ENCODE measurements around the gene DLGAP5.

The DLGAP5 gene

DNA sequence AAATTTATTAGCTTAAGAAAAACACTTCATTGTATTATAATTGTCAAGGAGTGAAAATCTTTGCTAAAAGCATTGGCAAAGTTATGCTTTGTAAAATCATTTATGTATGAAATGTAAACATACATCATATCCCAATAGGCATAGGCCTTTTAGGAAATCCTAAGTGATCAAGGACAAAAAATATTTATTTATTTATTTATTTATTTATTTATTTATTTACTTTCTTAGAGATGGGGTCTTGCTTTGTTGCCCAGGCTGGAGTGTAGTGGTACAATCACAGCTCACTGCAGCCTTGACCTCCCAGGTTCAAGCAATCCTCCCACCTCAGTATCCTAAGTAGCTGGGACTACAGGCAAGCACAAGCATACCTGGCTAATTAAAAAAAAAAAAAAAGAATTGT is 32.0 kb upstream of the DLGAP5 start:
- no peaks in the 10 kb centered on the region for H3K36me3 ChIP-seq (replicated peaks; ENCODE audit: insufficient read depth, low read length)
- no peaks in the 10 kb centered on the region for H4K20me1 ChIP-seq (ENCODE audit: insufficient read depth, low read length)
- H3K4me1 ChIP-seq (ENCODE audit: low read length), result no peaks in the 10 kb centered on the region
- no peaks in the 10 kb centered on the region for H3K9me3 ChIP-seq (replicated peaks; ENCODE audit: insufficient read depth, low read length)
- DNase-seq, result no peak
- no peaks in the 10 kb centered on the region for H3F3A ChIP-seq (ENCODE audit: insufficient read depth, low read length)
- H3K27me3 ChIP-seq (replicated peaks; ENCODE audit: insufficient read depth, low read length), result no peaks in the 10 kb centered on the region
- H3K4me2 ChIP-seq (ENCODE audit: low read depth, low read length), result no peak overlapping the region
- no peak overlapping the region for H2AFZ ChIP-seq (ENCODE audit: low read length)
- H3K9me2 ChIP-seq (replicated peaks; ENCODE audit: insufficient read depth, low read length), result no peaks in the 10 kb centered on the region
- H3K9ac ChIP-seq (ENCODE audit: low read length), result no peak overlapping the region
- no peak overlapping the region for H3K4me3 ChIP-seq (ENCODE audit: low read length)
- TF ChIP-seq EZH2 (optimal IDR thresholded peaks at IDR 0.05; ENCODE audit: low read depth, low read length), result no peak
- no peak for TF ChIP-seq EZH2phosphoT487 (IDR thresholded peaks at IDR 0.05; ENCODE audit: low read length)
- TF ChIP-seq, protein P1, sequence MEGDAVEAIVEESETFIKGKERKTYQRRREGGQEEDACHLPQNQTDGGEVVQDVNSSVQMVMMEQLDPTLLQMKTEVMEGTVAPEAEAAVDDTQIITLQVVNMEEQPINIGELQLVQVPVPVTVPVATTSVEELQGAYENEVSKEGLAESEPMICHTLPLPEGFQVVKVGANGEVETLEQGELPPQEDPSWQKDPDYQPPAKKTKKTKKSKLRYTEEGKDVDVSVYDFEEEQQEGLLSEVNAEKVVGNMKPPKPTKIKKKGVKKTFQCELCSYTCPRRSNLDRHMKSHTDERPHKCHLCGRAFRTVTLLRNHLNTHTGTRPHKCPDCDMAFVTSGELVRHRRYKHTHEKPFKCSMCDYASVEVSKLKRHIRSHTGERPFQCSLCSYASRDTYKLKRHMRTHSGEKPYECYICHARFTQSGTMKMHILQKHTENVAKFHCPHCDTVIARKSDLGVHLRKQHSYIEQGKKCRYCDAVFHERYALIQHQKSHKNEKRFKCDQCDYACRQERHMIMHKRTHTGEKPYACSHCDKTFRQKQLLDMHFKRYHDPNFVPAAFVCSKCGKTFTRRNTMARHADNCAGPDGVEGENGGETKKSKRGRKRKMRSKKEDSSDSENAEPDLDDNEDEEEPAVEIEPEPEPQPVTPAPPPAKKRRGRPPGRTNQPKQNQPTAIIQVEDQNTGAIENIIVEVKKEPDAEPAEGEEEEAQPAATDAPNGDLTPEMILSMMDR (IDR thresholded peaks at IDR 0.05; ENCODE audit: low read length), result no peak
- no peak overlapping the region for H3K27ac ChIP-seq (ENCODE audit: low read length)
- no peaks in the 10 kb centered on the region for H3K79me2 ChIP-seq (ENCODE audit: low read length)

- Histone ChIP-seq H3K4me3 (ENCODE audit: low read length) (no peak overlapping the region), H4K20me1 (ENCODE audit: insufficient read depth, low read length) (no peaks in the 10 kb centered on the region), H3K27ac (ENCODE audit: low read length) (no peak overlapping the region), H3K4me1 (ENCODE audit: low read length) (no peaks in the 10 kb centered on the region), H2AFZ (ENCODE audit: low read length) (no peak overlapping the region), H3K4me2 (ENCODE audit: low read depth, low read length) (no peak overlapping the region), H3K9ac (ENCODE audit: low read length) (no peak overlapping the region), H3F3A (ENCODE audit: insufficient read depth, low read length) (no peaks in the 10 kb centered on the region), H3K36me3 (replicated peaks; ENCODE audit: insufficient read depth, low read length) (no peaks in the 10 kb centered on the region), H3K9me3 (replicated peaks; ENCODE audit: insufficient read depth, low read length) (no peaks in the 10 kb centered on the region), H3K27me3 (replicated peaks; ENCODE audit: insufficient read depth, low read length) (no peaks in the 10 kb centered on the region), H3K9me2 (replicated peaks; ENCODE audit: insufficient read depth, low read length) (no peaks in the 10 kb centered on the region), H3K79me2 (ENCODE audit: low read length) (no peaks in the 10 kb centered on the region)
- DNase-seq, result no peak
- TF ChIP-seq, protein P1 (IDR thresholded peaks at IDR 0.05; ENCODE audit: low read length), result no peak
- no peak for TF ChIP-seq EZH2 (optimal IDR thresholded peaks at IDR 0.05; ENCODE audit: low read depth, low read length)
Observed at GRCh38 chr14:55221968-55222367, 30.6 kb upstream of the DLGAP5 start.

GRCh38 chr14:55221186-55221585 is 29.8 kb upstream of the DLGAP5 start:
- DNase-seq, result no peak
- Histone ChIP-seq H3K4me3 (ENCODE audit: low read length) (no peak overlapping the region), H4K20me1 (ENCODE audit: insufficient read depth, low read length) (no peaks in the 10 kb centered on the region), H3K9ac (ENCODE audit: low read length) (no peak overlapping the region), H3K27me3 (replicated peaks; ENCODE audit: insufficient read depth, low read length) (no peaks in the 10 kb centered on the region), H3F3A (ENCODE audit: insufficient read depth, low read length) (no peaks in the 10 kb centered on the region), H3K9me2 (replicated peaks; ENCODE audit: insufficient read depth, low read length) (no peaks in the 10 kb centered on the region), H3K9me3 (replicated peaks; ENCODE audit: insufficient read depth, low read length) (no peaks in the 10 kb centered on the region), H3K4me1 (ENCODE audit: low read length) (no peaks in the 10 kb centered on the region), H2AFZ (ENCODE audit: low read length) (no peak overlapping the region), H3K27ac (ENCODE audit: low read length) (no peak overlapping the region), H3K4me2 (ENCODE audit: low read depth, low read length) (no peak overlapping the region), H3K36me3 (replicated peaks; ENCODE audit: insufficient read depth, low read length) (no peaks in the 10 kb centered on the region), H3K79me2 (ENCODE audit: low read length) (no peaks in the 10 kb centered on the region)
- TF ChIP-seq EZH2 (optimal IDR thresholded peaks at IDR 0.05; ENCODE audit: low read depth, low read length) (no peak), EZH2phosphoT487 (IDR thresholded peaks at IDR 0.05; ENCODE audit: low read length) (no peak)
- TF ChIP-seq, protein P1 (IDR thresholded peaks at IDR 0.05; ENCODE audit: low read length), result no peak
